AG08396 (cell line): ENCODE data around the gene RIMBP3B.
"Not testable (repeated sequence)": the region's sequence is repeated elsewhere in the genome, so short reads cannot be mapped to it uniquely, and the experiment has no call there.

Source experiments
- DNase-seq: peaks from one replicate; pipeline ENCODE4 v3.0.0; 2012; ENCODE audit warnings: low spot score, mixed read lengths

Gene RIMBP3B

GRCh38 chr22:21383701-21384467 lies at the start of gene RIMBP3B:
TSS of gene RIMBP3B (plus strand) at chr22:21383751. CDS start at chr22:21383859, 108 bp downstream.
- not testable (repeated sequence) for DNase-seq

GRCh38 chr22:21357527-21357926 lies 26.0 kb upstream of the RIMBP3B start:
- not testable (repeated sequence) for DNase-seq

- DNase-seq: not testable (repeated sequence)
These were observed 23.0 kb upstream of the RIMBP3B start for GRCh38 chr22:21360525-21360924.

GRCh38 chr22:21362473-21362872 lies 21.1 kb upstream of the RIMBP3B start:
- DNase-seq: not testable (repeated sequence)

GRCh38 chr22:21363061-21363460 lies 20.5 kb upstream of the RIMBP3B start:
- DNase-seq: not testable (repeated sequence)

- DNase-seq: not testable (repeated sequence)
These were observed 19.7 kb upstream of the RIMBP3B start for GRCh38 chr22:21363803-21364202.

GRCh38 chr22:21364362-21364761 lies 19.2 kb upstream of the RIMBP3B start:
- DNase-seq: not testable (repeated sequence)

- not testable (repeated sequence) for DNase-seq
These were observed 18.2 kb upstream of the RIMBP3B start for GRCh38 chr22:21365337-21365736.

- DNase-seq: not testable (repeated sequence)
These were observed 14.8 kb upstream of the RIMBP3B start for GRCh38 chr22:21368603-21369310.

GRCh38 chr22:21375880-21376279 lies 7.7 kb upstream of the RIMBP3B start:
- DNase-seq: not testable (repeated sequence)

GRCh38 chr22:21384468-21385357 lies 1.2 kb downstream of the RIMBP3B start:
- not testable (repeated sequence) for DNase-seq

GRCh38 chr22:21389480-21389879 lies 5.9 kb downstream of the RIMBP3B start:
- DNase-seq: not testable (repeated sequence)

GRCh38 chr22:21390013-21390412 lies 6.5 kb downstream of the RIMBP3B start:
- not testable (repeated sequence) for DNase-seq

- not testable (repeated sequence) for DNase-seq
These were observed 11.1 kb downstream of the RIMBP3B start for GRCh38 chr22:21394613-21395012.

GRCh38 chr22:21401197-21401969 lies 17.8 kb downstream of the RIMBP3B start:
- not testable (repeated sequence) for DNase-seq

GRCh38 chr22:21402763-21403314 lies 19.3 kb downstream of the RIMBP3B start:
- DNase-seq: not testable (repeated sequence)

GRCh38 chr22:21407139-21407538 lies 23.6 kb downstream of the RIMBP3B start:
- DNase-seq: not testable (repeated sequence)

GRCh38 chr22:21407792-21408191 lies 24.2 kb downstream of the RIMBP3B start:
- not testable (repeated sequence) for DNase-seq

GRCh38 chr22:21416375-21416774 lies 32.8 kb downstream of the RIMBP3B start:
- not testable (repeated sequence) for DNase-seq

- not testable (repeated sequence) for DNase-seq
These were observed 33.7 kb downstream of the RIMBP3B start, which contains the start of gene HIC2 for GRCh38 chr22:21417227-21417746. TSS of gene HIC2 (plus strand) at chr22:21417371. CDS start at chr22:21442832, 25,461 bp downstream.
